Astrocyte of the hippocampus (primary cell): Measurements from ENCODE around the gene UBE2J2.

ENCODE experiments used
- DNase-seq: peaks from one replicate; pipeline ENCODE4 v3.0.0; 2011; ENCODE audit warnings: low read depth, low spot score

Gene UBE2J2

GRCh38 chr1:1213345-1214265 lies 60.0 kb downstream of the UBE2J2 start, which contains the start of gene TNFRSF4:
TNFRSF4 (minus strand) TSS chr1:1214153; CDS start chr1:1214127, 26 bp downstream.
- DNase-seq = no peak

- DNase-seq = no peak
Observed at GRCh38 chr1:1212780-1213344, 60.8 kb downstream of the UBE2J2 start.

- DNase-seq = no peak
Observed at GRCh38 chr1:1211541-1212441, 61.9 kb downstream of the UBE2J2 start.

GRCh38 chr1:1210726-1211540 lies 62.7 kb downstream of the UBE2J2 start:
- no peak for DNase-seq

GRCh38 chr1:1208713-1209433 lies 64.8 kb downstream of the UBE2J2 start:
- DNase-seq = no peak

- DNase-seq = no peak
Observed at GRCh38 chr1:1207571-1207892, 66.1 kb downstream of the UBE2J2 start.

- DNase-seq = no peak
Observed at GRCh38 chr1:1206966-1207531, 66.6 kb downstream of the UBE2J2 start.

- peak; percentile 53 for DNase-seq
Observed at GRCh38 chr1:1206376-1206965, 67.2 kb downstream of the UBE2J2 start, which contains the start of gene TNFRSF18. TNFRSF18 (minus strand) TSS chr1:1206592; CDS start chr1:1206571, 21 bp downstream.

- no peak for DNase-seq
Observed at GRCh38 chr1:1205769-1206375, 67.8 kb downstream of the UBE2J2 start.

GRCh38 chr1:1204998-1205768 lies 68.5 kb downstream of the UBE2J2 start:
- DNase-seq = no peak

GRCh38 chr1:1204425-1204920 lies 69.2 kb downstream of the UBE2J2 start:
- no peak for DNase-seq
